GDM1 (cell line): ENCODE measurements around the gene SMIM8.

ENCODE experiments used
- DNase-seq: peaks from one replicate; lab custom pipeline; 2025; lab: John Stamatoyannopoulos, UW

SMIM8 gene

GRCh38 chr6:87391334-87391733, 68.9 kb downstream of the SMIM8 start:
- no peak for DNase-seq
